ENCODE data around the gene VIT.
"Not testable (repeated sequence)": the region's sequence is repeated elsewhere in the genome, so short reads cannot be mapped to it uniquely, and the experiment has no call there.

The VIT gene

DNA sequence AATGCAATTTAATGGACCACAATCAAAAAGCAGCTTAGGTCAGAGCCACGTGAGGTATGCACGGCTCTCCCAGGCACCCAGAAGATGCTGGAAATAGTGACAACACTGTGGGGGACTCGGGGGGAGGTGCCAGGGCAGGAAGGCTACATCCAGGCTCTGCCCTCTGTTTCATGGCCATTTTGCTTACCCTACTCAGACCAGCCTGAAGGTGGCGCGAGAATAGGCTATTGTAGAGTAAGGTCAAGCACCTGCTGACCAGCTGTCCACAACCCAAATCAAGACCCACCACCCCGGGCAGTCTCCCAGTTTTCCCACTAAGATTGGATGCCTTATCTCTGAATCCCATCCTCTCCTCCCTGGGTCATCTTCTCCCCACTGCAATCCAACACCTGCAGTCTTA is 115.7 kb downstream of the VIT start:
- DNase-seq: no peak

DNA sequence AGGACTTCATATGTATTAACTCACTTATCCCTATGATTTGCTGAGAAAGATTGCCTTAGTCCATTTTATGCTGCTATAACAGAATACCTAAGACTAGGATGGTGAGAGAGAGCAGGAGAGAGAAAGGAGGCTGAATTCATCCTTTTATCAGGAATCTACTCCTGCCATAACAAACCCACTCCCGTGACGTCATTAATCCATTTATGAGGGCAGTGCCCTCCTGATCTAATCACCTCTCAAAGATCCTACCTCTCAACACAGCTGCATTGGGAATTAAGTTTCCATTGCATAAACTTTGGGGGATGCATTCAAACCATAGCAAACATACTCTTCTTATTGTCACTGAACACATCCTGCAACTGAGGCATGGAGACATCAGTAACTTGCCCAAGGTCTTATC is 122.0 kb downstream of the VIT start:
- DNase-seq: no peak

DNA sequence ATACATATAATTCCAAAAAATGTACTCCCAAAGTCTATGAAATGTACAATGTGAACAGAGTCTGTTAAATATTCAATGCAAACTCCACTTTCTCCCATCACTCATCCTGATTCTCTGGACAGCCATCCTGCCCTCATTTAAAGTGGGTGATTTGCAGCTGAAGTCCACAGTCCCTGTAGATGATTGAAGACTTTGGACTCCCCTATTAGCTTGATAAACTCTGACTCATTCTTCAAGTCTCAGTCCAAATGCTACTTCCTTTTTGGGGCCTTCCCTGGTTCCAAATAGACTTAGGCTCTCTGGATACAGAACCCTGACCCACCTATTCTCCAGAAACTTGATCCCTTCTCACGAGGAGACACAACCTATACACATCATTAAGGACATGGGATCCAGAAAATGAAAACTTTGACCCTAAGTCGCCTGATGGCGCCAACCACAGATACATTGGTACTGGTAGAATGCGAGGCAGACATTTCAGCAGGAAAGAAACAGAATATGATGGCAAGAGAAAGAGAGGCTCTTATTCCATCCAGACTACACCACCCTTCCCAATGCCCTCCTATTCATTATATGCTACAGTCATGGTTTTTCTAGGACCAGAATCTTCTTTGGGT is 122.7 kb downstream of the VIT start:
- no peak for DNase-seq

DNA sequence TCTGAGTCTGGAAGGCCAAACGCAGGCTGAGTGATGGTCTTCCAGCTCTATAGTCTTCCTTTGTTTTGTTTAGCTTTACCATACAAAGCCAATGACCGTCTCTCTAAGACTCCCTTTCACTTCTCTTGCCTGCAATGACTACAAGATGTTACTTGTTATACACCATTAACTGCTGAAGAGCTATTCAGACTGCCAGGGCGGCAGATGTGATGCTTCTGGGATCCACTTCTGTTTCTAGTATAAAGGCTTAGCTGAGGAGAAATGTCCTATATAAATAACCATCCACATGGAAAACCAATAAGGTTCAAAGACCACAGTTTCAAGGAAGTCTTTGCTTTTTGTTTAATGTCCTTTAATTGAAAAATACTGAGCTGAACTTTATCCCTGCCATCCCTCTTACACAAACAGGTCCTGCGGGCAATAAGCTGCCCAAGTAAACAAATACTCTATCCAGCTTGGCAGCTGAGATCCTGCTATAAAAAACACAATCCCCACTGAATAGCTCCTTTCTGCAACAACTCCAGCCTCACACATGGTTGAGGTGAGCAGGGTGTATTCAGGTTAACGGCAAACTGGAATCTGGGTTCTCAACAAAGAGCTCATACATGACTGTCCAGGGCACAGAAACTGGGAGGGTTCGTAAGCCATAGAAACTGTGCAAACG is 124.6 kb downstream of the VIT start:
- no peak for DNase-seq

DNA sequence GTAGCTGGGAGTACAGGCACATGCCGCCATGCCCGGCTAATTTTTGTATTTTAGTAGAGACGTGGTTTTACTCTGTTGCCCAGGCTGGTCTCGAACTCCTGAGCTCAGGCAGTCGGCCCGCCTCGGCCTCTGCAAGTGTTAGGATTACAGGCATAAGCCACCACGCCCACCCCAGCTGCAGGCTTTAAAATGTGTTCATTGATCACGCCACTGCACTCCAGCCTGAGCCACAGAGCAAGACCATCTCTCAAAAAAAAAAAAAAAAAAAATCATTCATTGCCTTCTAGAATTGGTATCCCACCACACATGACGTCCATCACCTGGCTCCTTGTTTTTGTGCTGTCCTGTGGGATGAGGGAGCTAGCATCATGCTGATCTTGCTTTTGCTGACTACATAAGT is 127.4 kb downstream of the VIT start:
- no peak for DNase-seq

DNA sequence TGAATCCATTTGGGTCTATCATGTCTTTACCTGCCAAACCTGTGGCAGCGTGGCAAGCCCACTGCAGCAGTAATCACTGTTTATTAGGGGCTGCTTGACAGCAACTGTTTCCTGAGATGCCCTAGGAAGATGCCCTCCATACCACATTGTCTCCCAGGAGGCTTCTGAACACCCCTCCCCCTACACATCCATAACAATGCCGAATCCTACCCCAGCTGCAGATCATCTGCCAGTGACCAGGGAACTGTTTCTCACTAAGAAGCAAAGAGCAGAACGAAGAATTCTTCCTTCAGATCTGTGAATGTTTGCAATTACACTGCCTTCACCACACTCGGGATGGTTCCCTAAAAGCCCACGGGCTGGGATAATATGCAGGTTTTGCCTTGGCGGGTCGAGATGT is 127.8 kb downstream of the VIT start:
- no peak for DNase-seq

DNA sequence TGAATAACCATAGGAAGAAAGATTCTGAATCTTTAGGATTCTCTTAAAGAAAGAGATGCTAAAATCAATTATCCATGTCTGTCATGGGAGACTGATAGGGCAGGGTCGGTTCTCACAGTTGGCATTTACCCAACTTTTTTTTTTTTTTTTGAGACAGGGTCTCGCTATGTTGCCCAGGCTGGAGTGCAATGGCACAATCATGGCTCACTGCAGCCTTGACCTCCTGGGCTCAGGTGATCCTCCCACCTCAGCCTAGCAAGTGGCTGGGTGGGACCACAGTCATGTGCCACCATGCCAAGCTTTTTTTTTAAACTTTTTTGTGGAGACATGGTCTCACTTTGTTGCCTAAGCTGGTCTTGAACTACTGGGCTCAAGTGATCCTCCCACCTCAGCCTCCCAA is 128.2 kb downstream of the VIT start:
- not testable (repeated sequence) for DNase-seq

DNA sequence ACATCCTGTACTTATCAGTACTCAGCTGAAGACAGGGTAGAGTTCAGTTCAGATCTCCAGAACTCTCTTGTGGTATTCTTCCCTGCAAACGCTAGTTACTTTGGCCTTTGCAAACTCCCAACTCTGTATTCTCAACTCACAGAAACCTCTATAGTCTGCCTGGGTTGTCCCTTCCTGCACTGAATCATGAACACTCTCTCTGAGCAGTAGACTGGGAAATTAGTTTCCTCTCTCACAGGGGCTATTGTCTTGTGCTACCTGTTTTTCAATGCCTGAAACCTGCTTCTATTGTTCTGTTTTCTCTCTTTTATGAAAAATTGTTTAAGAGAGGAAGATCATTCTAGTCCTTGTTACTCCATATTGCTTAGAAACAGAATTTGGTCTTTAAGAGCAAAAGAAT is 134.7 kb downstream of the VIT start:
- no peak for DNase-seq

DNA sequence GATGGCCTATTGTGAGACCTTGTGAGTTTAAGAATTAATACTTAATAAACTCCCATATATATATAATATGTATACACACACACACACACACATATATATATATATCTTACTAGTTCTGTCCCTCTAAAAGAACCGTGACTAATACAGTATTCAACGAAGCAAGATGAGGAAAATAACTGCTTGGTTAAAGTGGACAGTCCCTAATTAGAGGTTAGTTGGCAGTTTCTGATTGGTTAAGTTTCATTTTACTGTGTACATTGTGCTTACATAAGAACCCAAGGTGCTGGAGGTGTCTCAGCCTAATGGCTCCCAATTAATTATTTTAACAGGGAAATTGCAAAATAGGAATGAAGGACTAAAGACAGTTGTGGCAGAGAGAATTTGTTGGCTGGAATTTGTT is 137.7 kb downstream of the VIT start:
- no peak for DNase-seq

DNA sequence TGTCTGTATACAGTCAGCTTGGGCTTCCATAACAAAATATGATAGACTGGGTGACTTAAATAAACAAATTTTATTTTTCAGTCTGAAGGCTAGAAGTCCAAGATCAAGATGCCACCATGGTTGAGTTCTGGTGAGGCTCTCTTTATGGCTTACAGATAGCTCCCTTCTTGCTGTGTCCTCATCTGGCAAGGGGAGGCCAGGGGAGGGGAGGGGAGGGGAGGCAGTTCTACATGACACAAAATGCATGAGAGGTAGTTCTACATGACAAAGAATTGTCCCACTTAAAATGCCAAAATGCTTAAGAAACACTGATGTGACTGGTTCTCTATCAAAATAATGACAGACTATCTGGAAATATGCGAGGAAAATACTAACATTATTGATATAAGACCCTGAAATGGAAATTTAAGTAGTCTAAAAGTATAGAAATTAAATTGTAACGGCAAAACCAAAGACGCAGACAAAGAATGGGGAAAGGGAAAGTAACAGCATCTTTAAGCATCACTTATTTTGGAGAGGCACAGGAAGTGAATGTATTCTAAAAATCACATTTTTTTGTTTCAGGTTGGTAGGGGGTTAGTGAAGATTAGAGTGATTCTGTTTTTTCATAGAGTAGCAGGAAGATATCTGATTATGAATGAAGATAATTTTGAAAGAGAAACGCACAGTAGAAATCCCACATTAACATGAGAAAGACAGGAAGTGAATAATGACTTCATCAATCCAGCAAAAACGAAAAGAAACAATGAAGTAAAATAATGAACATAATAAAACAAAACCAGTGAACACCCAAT is 138.4 kb downstream of the VIT start:
- peak in 1 of 2 donors; percentile 44 for DNase-seq

DNA sequence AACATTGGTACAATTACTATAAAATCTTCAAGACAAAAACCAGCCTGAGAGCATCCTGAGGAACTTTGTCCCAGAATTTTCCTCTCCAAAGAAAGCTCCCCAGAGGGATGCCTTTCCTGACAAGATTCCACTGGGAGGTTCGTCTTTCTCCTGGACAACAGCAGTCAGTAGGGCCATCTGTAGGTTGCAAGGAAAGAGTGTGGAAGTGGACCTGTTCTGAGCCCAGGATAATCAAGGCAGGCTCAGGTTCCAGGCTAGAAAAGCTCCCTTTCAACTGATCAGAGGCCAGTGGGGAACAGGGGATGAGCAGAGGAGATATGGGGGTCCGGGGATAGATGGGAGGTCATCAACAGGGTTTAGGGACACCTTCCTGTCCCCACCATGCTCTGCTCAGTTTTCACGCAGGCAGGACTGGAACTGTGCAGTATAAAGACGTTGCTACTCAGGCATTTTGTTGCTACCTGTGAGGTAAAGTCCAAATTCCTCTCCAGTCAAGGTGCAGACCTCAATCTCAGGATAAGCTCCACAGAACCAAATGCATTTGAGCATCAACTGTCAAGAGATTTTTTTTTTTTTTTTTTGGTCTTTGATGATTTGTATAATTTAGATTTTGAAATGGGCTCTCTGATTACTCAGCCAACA is 143.6 kb downstream of the VIT start:
- no peak for DNase-seq

DNA sequence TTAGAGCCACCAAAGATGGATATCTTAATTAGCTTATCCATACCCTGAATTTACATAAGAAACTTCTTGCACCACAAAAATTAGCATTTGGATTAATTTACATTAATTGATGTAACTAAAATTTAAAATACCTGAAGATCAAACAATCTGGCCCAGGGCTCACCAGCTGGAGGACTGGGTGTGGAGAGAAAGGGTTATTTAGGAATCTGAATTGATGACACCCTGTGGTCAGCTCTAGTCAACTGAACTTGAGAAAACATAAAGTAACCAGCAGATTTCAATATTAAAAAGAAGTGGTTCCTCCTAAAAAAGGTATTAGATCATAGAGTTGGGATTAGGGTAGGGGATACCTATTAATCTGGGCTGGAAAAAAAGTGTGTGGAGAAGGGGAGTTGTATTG is 147.3 kb downstream of the VIT start:
- no peak for DNase-seq

DNA sequence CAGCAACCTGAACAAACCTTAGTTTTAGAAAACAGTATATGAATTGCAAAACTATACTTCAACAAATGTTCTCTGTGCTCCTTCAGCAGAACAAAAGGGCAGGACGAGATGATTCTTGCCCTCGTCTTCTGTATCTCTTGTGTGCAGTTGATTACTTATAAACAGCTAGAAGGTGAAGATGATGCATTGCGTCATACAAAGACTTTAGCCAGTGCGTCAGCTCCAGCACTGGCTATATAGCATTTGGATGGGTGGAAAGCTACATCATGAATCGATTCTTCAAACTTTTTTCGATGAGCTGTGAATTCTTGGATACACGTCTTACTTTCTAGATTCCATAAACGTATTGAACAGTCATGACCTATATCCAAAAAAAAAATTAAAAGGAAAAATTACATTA is 152.8 kb downstream of the VIT start:
- no peak for DNase-seq

DNA sequence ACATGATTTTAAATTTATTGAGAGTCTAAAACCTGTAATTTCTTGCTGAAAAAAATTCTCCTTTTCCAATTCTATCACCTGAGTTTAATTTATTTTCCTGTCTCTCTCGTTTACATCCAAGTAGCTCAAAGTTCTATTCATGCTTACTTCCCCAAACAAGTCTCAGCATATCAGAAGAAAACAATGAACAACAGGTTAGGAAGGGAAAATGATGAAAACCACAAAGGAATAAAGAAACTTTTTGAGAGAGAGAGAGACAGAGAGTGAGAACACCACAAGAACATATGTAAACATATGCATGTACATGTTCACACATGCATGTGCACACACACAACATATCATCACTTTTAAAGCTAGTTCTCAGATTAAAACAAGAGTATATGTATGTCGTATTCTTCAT is 157.7 kb downstream of the VIT start:
- DNase-seq: no peak

DNA sequence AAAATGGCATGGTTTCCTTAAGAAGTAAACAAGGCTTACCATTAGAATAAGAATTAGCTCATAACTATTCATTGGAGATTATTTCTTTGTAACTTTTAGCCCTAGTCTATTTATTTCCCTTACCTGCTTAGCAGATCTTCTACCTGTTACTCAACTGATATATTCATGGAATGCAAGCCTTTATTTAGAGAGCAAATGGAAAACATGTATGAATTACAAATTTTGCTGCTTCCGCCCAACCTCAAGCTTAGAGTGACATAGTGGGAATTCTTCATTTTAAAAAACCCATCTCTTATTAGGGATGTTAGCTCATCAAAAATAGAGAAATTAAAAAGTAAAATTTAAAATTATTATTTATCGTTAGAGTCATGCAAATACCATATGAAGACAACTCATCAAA is 158.9 kb downstream of the VIT start:
- no peak for DNase-seq

DNA sequence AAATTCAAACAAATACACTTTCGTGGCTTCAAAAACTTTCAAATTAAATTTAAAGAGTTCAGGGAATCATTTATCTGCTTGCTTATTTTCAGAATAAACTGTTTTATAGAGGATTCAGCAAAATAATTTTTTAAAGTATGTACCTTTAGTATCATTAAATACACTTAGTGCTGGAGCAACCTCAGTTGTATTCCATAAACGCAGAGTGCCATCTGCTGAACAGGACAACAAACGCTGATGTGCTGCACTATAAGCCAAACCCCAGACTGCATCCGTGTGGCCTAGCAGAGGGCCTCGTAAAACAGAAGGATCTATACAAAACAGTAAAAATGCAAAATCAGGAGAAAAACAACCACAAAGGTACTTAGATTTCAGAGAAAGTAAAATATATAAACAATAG is 161.2 kb downstream of the VIT start:
- no peak for DNase-seq

DNA sequence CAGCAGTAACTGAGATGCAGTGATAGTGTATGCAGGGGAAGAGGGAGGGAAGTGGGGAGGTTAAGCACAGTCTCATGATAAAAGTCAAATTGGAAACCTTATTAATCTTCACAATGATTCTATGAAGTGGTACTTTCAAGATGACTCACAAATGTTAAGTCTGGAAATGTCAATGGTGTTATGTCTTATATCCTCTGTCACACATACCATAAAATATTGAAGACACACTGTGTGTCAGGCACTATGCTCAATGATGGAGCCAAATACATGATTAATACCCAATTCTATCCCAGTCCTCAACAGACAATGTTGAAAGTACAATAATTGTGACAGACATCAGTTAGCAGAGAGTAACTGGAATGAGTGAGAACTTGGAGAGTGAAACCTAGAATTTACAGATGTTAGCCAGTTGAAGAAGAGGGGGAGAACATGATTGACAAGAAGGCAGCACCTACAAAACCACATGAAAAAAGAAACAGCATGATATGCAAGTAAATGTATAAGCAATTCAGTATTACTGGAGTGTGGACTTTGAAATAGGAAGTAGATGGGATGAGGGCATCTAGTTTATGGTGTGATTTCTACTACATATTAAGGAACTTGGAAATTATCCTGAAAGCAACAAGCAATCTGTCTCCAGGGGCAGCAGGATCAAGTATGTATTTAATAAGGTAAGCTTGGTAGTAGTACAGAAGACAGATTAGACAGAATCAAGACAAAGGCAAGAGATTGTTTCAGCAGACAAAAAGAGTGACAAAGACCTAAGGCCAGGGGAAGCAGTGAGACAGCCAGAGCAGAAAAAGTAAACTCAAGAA is 162.3 kb downstream of the VIT start:
- DNase-seq: no peak

DNA sequence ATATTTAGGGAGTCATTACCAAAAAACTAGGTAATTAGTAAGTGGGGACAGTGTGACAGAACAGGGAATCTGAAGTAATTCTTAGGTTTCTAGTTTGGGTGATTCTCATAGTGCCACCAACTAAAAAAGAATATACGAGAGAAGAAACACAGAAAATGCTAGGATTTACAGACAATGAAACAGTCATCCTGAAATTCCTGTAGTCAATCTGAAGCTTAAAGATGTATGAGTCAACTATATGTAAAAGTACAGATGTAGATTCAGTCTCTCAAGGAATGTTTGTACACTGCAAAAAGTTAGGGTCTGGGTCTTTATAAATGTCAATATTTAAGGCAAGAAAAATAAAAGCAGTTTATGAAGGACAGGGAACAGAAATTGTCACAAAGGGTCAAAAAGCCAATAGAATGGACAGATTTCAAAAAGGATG is 162.9 kb downstream of the VIT start:
- no peak for DNase-seq

DNA sequence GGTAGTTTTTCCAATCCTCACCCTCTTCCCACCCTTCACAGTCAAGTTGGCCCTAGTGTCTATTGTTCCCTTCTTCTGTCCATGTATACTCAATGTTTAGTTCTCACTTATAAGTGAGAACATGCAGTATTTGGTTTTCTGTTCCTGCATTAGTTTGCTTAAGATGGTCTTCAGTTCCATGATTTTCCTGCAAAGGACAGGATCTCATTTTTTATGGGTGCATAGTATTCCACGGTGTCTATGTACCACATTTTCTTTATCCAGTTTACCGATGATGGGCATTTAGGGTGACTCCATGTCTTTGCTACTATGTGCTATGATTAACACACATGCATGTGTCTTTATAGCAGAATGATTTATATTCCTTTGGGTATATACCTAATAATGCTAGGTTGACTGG is 165.4 kb downstream of the VIT start:
- no peak for DNase-seq

Measured in CD4-positive, alpha-beta T cell treated with Interleukin-4 for 1 hour (primary cell).